PC-9 (cell line): ENCODE data around the gene ROBO2.

Experiments used
- EZH2 ChIP-seq: fragments of 200-600 bp; sonication (generic); IDR thresholded peaks from 2 replicates; pipeline ENCODE4 v1.8.0; 2017; ENCODE audit warnings: antibody characterized with exemption, low read depth
- TF ChIP-seq, protein P1 (sequence below): fragments of 200-600 bp; sonication (generic); conservative IDR thresholded peaks from 2 replicates; pipeline ENCODE4 v1.6.1; 2017; ENCODE audit warnings: mixed run types, antibody characterized with exemption, mild to moderate bottlenecking, moderate library complexity

DNA sequence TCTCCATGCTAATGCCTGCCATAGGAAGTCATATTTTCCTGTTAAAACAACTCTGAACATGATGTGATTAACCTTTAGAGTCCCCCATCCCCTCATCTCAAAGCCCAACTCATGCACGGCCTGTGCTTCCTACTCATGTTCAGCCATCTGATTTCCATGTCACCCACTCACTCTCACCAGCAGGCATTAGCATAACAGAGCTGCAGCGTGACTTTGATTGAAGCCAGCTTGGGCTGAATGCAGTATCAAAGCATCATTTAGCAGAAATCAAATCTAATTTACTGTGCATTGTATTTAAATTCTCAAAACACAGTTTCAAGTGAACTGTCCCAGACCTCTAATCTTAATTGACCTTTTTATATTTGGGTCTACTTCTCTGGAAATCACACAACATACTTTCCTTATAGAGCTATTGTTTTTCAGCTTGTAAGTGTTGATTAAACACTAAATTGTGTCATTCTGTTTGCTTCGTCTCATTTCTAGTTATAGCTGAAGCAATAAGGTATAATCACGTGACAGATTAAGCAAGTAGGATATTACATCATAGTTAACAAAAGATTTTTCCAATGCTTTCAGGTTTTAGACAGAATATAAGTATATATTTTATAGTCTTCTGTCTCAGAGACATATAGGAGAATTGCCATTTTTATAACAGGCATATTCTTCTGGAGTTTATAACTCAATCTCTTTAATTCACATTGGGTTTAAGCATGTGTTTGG, 501.5 kb downstream of the ROBO2 start:
- TF ChIP-seq, protein P1, sequence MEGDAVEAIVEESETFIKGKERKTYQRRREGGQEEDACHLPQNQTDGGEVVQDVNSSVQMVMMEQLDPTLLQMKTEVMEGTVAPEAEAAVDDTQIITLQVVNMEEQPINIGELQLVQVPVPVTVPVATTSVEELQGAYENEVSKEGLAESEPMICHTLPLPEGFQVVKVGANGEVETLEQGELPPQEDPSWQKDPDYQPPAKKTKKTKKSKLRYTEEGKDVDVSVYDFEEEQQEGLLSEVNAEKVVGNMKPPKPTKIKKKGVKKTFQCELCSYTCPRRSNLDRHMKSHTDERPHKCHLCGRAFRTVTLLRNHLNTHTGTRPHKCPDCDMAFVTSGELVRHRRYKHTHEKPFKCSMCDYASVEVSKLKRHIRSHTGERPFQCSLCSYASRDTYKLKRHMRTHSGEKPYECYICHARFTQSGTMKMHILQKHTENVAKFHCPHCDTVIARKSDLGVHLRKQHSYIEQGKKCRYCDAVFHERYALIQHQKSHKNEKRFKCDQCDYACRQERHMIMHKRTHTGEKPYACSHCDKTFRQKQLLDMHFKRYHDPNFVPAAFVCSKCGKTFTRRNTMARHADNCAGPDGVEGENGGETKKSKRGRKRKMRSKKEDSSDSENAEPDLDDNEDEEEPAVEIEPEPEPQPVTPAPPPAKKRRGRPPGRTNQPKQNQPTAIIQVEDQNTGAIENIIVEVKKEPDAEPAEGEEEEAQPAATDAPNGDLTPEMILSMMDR: no peak
- no peak for TF ChIP-seq EZH2
